Fibroblast of pulmonary artery (primary cell): Measurements from ENCODE around the gene PODXL2.

ENCODE experiments used
- DNase-seq: peaks from one replicate; pipeline ENCODE4 v3.0.0-alpha.2; 2010; ENCODE audit warnings: low read depth
- H3K4me3 ChIP-seq: replicated peaks from 2 replicates; pipeline ENCODE4 v1.5.1; 2011; ENCODE audit warnings: low read depth, mild to moderate bottlenecking, control low read depth, low read length, moderate library complexity
- TF ChIP-seq, protein P1 (sequence below): IDR thresholded peaks from 2 replicates; pipeline ENCODE4 v1.5.1; 2011; ENCODE audit warnings: mild to moderate bottlenecking, control low read depth, low read length, inconsistent platforms; ENCODE audit errors: missing control alignments

PODXL2 gene

DNA sequence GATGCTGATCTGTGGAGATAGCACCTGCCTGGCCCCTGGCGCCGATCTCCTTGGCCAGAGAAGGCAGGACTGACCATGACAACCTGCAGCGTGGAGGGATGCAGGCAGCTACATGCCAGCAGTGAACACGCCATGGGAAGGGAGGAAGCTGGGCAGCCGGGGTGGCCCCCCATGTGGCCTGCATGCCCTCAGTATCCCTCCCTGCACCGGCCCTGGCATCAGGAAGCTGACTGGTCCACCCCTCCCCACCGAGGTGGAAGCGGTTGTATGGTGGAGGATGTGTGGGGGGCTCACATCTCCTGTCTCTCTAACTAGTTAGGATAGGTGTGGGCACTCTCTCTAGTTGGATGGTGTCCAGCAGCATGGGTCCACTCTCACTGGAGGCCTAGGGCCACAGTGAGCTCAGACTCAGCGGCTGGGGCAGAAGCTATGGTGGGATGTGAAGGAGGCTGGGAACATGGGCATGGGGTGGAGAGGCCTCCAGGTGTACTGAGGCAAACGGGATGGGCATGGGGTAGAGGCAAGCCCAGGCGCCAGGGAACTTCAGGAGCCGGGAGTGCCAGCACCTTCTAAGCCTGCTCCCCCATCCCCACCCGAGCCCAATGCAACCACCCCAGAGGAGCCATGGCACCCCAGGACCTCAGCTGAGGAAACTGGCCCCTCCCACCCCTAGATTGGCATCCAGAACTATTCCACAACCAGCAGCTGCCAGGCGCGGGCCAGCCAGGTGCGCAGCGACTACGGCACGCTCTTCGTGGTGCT is 42.0 kb downstream of the PODXL2 start:
- H3K4me3 ChIP-seq, result no peak overlapping the region
- TF ChIP-seq, protein P1, sequence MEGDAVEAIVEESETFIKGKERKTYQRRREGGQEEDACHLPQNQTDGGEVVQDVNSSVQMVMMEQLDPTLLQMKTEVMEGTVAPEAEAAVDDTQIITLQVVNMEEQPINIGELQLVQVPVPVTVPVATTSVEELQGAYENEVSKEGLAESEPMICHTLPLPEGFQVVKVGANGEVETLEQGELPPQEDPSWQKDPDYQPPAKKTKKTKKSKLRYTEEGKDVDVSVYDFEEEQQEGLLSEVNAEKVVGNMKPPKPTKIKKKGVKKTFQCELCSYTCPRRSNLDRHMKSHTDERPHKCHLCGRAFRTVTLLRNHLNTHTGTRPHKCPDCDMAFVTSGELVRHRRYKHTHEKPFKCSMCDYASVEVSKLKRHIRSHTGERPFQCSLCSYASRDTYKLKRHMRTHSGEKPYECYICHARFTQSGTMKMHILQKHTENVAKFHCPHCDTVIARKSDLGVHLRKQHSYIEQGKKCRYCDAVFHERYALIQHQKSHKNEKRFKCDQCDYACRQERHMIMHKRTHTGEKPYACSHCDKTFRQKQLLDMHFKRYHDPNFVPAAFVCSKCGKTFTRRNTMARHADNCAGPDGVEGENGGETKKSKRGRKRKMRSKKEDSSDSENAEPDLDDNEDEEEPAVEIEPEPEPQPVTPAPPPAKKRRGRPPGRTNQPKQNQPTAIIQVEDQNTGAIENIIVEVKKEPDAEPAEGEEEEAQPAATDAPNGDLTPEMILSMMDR, result no peak
- no peak for DNase-seq

DNA sequence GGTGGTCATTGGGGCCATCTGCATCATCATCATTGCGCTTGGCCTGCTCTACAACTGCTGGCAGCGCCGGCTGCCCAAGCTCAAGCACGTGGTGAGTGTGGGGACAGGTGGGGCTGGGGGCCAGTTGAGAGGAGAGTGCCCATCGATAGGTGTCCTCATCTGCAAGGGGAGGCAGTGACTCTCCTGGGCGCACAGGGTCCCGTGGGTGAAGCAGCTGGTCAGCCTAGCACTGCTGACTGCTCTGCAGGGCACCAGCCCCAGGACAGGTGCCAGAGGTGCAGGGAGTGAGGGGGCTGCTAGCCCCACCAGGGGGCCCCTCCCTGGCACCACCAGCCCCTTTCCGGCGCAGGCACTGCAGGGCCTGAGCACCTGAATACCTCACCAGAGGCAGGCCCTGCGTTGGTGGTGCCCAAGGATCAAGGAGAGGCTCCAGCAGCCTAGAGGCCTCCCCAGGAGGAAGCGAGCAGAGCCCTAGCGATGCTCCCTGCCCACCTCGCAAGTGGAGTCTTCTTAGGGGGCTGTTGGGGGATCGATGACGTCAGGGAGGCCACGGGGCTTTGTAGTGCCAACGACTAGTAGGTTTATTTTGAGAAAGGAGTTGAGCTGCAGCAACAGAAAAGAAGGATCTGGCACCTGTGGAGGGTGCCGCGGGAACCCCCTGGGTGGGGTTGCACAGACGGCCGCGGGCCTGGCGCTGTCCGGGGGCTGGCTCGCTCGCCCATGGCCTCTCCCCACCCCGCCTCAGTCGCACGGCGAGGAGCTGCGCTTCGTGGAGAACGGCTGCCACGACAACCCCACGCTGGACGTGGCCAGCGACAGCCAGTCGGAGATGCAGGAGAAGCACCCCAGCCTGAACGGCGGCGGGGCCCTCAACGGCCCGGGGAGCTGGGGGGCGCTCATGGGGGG is 42.8 kb downstream of the PODXL2 start:
- DNase-seq, result no peak
- H3K4me3 ChIP-seq, result peak overlapping the region; percentile 72
- TF ChIP-seq, protein P1, result no peak

DNA sequence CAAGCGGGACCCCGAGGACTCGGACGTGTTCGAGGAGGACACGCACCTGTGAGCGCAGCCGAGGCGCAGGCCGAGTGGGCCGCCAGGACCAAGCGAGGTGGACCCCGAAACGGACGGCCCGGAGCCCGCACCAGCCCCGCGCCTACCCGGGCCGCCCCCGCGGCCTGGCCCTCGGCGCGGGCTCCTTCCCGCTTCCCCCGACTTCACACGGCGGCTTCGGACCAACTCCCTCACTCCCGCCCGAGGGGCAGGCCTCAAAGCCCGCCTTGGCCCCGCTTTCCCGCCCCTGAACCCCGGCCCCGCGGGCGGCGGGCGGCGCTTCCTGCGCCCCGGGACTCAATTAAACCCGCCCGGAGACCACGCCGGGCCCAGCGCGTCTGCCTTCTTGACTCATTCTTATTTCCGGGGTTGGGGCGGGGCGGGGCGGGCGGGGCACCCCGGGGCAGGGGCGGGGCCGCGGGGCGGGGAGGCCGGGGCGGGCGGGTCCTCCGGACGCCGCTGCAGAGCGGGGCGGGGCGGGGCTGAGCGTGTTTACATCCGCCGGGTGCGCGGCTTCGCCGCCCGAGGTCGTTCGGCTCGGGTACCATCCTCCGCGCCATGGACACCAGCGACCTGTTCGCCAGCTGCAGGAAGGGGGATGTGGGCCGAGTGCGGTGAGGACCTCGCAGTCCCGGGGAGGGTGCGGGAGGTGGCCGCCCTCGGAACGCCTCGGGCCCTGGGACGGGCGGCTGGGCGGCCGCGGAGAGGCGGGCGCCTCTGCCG is 43.6 kb downstream of the PODXL2 start, which contains the start of gene ABTB1:
Gene ABTB1, plus strand, starts transcription at position 524 of the 762 bp plus-strand sequence. Its CDS starts 74 bp downstream, at position 598.
- TF ChIP-seq, protein P1, result no peak
- H3K4me3 ChIP-seq, result peak within 1 kb of the TSS; percentile 72
- DNase-seq, result peak; percentile 66

DNA sequence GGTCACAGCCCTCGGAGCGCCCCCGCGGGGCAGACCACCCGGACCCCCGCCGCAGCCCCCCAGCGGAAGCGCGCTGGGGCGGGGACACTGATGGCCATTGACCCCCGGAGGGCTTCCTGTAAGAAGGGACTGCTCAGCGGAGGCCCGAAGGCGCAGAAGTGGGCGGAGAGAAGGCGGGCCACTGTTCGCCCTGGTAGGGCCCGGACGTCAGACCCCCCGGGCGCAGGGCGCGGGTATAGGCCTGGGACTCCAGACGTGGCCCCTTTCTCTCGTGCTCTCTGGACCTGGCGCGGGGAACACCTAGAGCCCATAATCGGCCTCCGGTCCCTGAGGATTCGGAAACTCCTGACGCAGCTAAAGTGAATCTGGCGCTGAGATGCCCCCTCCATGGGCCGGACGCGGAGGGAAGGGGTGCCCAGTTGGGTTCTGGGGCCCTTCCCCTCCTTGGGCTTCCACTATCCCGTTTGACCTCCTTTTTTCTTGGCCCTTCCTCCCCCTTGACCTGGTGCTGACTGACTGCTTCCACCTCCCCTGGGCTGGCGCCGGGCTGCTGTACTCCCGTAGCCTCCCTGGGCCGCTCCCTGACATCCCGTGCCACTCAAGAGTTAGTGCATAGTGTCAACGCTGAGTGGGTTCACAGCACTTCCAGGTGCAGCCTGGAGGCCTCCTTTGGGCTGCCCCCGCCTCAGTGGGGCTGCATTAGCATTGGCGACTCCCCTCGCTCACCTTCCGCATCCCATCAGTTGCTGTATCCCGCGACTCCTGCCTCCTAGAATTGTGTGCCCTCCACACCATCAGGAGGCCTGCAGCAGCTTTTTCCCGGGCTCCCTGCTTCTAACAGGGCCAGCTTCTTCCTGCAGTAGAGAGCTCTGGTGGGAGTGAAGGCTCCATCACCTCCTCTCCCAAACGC is 44.5 kb downstream of the PODXL2 start:
- DNase-seq, result peak; percentile 56
- H3K4me3 ChIP-seq, result peak overlapping the region; percentile 72
- TF ChIP-seq, protein P1, result no peak

DNA sequence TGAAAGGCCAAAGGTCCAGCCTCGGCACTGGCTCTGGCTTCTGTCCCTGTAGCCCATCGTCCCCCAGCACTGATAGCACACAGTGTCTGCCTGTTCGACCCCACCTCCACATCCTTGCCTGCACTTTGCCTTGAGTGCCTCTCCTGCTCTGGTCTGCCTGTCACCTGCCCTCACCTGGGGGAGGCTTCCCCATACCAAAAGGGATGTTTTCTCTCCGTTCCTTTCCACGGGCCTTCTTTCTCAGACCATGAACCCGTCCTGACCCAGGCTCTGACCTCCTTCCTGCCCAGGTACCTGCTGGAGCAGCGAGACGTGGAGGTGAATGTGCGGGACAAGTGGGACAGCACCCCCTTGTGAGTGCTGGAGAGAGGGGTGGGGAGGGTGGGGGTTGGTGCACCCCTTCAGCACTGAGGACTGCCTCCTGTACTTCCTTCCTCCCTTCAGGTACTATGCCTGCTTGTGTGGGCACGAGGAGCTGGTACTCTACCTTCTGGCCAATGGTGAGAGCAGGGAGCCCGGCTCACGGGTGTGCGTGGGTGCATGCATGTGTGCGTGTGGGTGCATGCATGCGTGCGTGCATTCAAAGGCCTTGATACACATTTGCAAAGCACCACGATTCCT is 45.2 kb downstream of the PODXL2 start:
- TF ChIP-seq, protein P1, result no peak
- no peak for DNase-seq
- peak overlapping the region; percentile 72 for H3K4me3 ChIP-seq
